DMS79 treated with DMSO at 0.1 percent for 48 hours (cell line): ENCODE results near the gene MEF2A.

ENCODE experiments used
- DNase-seq: peaks from one replicate; lab custom pipeline; 2025; lab: John Stamatoyannopoulos, UW

The MEF2A gene

DNA sequence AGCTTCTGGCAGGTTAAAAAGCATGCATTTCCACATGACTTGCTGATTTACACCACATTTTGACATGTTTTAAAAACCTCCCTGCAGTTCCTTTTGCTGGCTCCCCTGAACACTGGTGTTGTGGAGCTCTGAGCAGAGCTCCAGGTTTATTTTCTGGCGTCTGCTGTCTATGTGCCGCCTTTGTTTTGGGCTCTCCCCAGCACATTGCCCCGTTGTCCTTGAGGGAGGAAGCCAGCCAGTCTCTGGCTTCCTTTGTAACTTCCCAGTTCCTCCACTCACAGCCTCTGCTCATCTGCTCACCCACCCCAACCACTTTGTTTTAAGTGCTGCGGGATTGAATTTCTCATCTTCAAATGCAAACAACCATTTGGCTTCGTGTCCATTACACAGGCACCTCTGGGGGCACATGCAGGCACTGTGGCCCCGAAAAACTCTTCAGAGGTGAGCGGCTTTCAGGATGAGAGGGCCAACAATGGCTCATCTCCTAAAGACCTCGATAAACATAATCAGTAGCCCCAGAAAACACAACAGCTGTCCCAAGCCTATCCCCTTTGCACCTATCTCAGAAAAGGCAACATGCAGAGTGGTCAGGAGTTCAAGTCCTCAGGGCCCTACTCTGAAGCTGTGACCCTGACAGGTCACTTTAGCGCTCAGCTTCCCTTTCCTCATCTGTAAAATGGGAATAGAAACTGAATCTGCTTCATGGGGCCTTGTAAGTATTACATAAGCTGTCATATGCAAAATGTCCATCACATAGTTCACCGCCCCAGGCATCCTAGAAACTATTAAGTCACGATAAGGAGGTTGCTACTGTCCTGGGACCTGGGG is 1.3 kb upstream of the MEF2A start:
- peak; percentile 46 for DNase-seq

DNA sequence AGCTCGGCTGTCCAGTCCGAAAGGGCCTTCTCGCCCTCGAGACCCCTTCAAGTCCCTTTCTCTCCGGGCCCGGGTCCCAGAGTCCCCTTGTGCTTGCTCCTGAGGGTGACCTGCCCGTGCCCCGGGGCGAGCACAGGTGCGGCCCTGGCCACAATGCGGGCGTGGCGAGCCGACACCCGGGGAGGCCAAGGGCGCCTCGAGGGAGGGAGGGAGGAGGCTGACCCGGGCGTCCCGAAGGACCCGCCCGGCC is 810 bp upstream of the MEF2A start:
- DNase-seq = peak; percentile 30

DNA sequence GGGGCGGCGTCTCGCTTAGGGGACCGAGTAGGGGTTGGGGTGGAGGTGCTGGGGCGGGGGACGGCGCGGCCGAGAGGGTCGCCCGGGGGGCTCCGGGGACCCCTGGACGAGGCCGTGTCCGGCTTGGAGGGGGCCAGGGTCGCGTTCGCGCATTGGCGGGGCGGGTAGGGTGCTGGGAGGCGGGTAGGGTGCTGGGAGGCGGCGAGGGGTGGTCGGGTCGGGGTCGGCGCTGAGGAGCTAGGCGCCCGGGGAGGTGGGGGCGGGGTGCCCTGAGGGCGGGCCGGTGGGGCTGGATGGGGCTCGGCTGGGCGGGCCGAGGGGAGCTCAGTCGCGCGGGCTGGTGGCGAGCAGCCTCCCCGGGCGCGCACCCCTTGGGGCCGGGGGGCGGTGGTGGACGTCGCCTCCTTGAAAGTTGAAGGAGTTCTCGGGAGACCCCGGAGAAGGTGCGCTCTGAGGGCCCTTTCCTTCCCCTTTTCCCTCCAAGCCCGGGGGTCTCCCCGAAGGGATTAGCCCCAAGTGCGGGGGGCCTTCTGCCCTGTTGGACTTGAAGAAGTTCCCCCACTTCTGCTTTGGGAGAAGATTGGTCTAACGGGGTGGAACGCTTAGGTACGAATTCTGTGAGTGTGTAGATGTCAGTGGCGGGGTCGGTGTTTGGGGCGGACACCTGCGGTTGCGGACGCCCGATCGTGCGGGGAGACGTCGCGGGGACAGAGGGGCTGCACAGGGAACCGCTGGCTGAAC is 543 bp downstream of the MEF2A start:
- no peak for DNase-seq

DNA sequence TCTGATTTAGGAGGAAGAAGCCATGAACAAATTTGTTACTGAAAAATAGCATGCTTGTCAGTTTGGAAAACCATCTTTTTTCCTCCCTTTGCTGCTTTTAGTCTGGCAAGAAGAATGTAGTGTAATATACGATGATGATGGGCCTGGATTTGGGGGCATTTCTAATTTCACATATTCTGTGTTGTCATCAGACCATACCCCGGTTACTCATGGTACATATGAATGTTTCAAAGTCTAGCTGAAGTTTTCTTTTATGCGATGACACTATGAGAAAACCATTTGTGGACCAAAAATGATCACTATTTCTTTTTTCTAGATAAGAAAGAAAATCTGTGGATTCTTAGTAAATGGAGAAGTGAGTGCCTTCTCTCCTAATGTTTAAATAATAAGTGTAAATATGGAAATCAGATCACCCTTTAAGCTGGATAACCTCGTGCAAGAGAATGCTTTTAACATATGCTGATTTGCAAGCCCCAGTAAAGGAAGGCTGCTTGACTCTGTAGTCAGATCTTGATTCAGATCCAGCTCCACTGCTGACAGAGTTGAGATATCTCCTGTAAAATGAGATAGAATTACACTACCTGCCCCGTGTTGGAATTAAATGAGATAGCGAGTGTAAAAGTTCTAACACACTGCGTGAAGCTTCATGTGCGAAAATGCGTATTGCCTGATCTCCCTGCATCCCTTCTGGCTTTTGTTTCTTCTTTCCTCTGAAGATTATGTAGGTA is 3.0 kb downstream of the MEF2A start:
- no peak for DNase-seq

DNA sequence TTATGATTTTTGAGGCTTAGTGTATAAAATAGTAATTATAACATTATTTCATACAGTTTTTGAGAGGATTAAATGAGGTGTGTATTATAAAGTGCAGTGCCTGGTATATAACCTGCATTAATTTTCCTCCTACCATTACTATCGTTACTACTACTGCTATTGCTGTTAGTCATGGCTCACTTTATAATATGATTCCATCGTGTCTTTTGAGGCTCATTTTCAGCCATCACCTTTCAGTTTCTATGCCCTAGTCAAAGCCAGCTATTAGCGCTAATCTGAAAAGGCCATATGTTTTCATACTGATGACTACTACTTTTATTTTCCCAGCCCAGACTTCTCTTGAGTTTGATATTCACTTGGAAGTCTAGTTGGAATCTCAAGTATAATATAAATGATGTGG is 5.5 kb downstream of the MEF2A start:
- no peak for DNase-seq

DNA sequence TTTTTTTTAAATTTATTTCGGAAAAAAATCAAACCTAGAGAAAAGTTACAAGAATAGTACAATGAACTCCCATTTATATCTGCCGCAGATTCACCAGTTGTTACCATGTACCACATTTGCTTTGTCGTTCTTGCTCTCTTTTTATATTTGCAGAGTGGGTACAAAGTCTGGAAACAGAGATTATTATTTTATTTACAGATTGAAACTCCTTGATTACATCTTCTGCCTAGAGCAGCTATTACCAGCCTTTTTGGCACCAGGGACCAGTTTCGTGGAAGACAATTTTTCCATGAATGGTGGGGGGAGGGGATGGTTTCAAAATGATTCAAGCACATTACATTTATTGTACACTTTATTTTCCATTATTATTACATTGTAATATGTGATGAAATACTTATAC is 8.3 kb downstream of the MEF2A start:
- DNase-seq = no peak

DNA sequence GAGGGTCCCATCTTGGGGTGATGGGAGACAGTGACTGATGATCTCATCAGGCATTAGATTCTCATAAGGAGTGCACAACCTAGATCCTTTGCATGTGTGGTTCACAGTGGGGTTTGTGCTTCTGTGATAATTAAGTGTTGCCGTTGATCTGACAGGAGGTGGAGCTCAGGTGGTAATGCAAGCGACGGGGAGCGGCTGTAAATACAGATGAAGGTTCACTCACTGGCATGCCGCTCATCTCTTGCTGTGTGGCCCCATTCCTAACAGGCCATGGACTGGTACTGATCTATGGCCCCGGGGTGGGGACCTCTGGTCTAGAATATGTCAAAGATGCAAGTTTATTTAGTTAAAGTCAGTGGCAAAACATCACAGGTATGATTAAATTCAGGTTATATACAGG is 8.7 kb downstream of the MEF2A start:
- no peak for DNase-seq

DNA sequence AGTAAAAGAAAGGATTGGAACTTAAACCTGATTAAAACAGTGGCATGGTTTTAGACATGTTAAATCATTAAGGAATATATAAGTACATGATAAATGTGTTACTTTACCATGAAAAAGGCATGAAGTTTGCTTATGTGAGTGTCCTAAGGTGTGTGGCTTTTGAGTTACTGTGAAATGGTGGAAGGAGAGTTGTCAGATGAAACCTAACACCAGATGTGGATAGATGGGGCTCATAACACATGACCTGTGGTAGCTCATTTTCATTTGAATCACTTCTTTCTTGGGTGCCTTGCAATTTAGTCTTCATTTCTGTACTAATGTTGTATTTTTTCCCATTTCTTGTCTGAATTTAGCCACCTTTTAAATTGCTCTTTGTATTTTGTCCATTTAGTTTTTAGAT is 13.0 kb downstream of the MEF2A start:
- DNase-seq = no peak

DNA sequence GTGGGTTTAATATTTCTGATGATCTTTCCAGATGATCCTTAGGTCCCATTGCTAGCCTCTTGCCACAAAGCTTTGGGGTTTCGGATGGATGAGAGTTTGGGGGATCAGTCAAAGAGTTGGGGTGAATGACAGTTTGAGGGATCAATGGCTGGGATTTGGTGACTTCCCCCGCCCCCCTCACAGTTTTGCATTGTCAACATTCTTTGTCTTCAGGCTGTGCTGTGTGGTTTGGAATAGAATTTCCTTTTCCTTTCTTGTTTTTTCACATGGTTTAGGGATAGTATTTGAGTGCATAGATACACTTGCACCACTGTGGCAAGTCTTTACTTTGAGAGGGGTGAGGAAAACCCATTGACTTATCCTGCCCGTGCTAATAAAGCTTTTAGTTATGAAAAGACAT is 14.3 kb downstream of the MEF2A start:
- DNase-seq = no peak

DNA sequence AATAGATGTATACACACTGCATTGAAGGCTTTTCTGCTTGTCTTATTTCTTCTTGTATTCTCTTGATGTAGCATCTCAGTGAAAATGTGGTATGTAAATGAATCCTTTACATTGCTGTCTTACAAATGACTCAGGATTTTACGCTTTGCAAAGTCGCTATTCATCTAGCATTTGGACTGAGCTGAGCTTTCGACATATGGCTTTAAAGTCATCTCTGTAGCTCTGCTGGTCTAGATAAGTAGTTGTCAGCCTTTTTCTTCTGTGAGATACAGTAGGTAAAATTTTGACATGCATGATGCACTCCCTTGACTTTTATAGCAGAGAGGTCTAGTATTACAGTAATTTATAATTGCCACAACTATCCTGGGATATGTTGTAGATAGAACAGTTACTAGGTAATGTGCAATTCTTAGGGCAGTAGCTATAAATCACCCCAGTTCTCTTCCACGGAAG is 16.8 kb downstream of the MEF2A start:
- no peak for DNase-seq

DNA sequence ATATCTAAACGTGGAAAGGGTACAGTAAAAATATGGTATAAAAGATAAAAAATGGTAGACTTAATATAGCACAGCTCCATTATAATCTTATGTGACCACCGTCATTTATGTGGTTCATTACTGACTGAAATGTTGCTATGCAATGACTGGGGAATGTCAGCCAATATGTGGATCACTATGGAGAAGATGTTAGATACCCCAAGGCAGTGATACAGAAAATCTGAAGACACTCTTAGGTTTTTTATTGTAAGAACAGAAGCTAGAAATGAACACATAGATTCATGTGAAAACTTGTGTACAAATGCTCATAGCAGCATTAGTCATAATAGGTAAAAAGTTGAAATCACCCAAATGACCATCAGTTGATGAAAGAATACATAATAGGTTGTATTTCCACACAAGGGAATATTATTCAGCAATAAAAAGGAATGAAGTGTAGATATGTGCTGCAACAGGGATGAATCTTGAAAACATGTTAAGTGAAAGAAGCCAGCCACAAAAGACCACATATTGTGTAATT is 18.4 kb downstream of the MEF2A start:
- DNase-seq = no peak

DNA sequence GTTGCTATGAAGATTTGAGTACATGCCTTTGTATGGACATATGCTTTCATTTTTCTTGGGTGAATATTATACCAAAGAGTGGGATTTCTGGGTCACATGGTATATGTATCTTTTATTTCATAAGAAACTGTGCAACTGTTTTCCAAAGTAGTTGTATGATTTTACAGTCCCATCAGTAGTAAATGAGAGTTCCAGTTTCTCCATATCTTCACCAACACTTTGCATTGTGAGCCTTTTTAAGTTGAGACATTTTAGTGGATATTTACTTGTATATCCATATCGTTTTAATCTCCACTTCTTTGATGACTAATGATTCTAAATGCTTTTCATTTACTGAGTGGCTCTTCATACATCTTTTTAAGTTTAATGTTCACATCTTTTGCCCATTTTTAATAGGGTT is 20.3 kb downstream of the MEF2A start:
- DNase-seq = no peak

DNA sequence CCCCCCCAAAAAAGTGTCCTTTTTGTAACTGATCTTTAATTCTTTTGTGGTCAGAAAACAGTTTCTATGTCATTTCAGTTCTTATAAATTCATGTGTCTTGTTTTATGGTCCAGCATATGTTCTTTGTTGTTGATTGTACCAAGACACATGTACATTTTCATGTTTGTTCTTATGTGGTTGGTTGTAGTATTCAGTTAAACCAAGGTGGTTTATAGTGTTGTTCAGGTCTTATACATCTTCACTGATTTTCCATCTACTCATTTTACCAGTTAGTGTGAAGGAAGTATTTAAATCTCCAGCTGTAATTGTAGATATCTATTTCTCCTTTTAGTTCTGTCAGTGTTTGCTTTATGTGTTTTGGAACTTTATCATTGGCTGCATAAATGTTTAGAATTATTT is 24.0 kb downstream of the MEF2A start:
- no peak for DNase-seq

DNA sequence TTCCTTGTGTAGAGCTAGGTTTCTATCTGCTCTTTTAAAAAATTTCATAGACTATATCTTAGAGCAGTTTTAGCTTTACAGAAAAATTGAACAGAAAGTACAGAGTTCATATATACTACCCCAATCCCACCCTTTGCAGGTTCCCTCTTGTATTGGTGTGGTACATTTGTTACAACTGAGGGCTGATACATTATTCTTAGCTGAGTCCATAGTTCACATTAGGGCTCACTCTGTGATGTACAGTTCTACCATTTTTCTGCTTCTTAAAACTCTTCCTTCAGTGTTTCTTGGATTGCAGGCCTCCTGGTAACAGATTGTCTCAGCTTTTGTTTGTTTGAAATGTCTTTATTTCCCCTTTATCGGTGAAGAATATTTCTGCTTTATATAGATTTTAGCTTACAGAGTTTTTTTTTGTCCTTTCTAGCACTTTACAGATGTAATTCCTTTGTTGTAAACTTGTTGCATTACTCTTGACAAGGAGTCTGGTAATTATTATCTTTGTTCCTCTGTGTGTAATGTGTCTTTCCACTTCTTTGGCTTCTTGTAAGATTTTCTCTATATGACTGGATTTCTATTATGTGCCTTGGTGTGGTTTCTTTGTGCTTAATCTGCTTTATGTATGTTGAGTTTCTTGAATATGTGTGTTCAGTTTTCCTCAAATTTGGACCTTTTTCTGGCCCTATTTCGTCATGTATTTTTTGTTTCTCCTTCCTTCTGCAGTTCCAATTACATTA is 25.3 kb downstream of the MEF2A start:
- DNase-seq = no peak

DNA sequence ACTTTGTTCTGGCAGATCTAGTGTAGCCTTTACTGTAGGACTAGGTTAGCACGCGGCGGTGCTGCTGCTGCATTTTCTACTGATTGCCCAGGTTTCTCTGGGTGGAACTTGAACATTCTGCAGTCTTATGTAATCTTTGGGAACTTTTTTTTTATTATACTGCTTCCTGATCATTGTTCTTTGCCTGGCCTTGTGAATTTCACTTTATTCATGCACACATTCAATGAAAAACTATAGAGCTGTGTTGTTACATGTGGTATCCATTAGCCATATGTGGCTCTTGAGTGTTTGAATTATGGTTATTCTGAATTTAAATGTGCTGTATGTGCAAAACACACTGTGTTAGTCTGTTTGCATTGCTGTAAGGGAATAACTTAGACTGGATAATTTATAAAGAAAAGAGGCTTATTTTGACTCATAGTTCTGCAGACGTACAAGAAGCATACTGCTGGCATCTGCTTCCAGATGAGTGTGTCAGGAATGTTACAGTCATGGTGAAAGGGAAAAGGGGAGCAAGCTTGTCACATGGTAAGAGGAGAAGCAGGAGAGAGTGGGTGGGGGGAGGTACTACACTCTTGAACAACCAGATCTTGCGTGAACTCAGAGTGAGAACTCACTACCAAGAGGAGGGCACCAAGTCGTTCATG is 26.5 kb downstream of the MEF2A start:
- no peak for DNase-seq

DNA sequence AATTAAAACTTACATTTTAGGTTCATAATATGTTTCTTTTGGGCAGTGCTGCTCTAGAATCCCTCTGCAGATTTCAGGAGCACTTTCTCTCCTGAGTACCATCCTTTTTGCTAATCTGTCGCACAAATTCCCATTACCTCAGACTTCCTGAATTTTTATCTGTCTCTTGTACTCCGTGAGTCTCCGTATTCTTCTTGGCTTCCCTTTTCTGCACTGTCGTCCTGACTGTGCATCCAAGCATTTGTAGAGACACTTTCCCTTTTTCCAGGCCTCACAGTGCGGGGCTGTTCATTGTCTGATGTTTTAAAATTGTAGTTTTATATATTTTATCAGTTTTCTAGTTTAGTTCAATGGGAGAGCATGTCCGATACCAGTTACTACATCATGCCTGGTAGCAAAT is 27.3 kb downstream of the MEF2A start:
- no peak for DNase-seq

DNA sequence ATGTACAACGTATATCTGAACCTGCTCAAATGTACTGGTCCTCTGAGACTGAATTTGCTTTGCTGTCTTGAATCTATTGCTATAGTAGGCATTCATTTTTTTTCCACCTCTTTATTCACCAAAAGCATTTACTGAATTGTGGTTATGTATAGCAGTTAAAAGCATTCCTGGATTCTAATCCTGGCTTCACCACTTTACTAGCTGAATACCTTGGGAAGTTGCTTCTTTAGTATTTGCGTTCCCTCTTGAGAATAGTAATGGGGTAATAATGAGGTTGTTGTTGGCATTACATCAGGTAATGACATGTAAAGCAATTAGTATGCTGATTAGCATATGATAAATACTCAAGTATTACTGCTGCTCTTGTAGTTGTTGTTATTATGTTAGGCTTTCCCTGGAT is 29.1 kb downstream of the MEF2A start:
- no peak for DNase-seq

DNA sequence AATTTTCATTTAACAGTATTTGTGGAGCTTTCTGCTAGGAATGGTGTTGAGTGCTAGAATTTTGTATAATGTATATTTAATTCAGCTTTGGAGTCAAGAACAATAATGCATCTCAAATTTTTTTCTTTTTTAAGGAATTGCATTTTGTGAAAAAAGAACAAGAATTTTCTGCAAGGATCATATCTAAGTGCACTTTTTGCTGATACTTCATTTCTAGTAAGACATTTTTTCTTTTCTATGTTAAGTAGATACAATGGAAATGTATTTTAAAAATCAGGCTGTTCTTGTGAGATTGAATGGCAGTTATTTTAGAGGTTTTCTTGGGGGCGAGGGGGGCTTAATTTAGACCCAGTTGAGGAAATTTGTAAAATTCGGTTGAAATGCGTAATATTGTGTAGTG is 32.5 kb downstream of the MEF2A start:
- no peak for DNase-seq

DNA sequence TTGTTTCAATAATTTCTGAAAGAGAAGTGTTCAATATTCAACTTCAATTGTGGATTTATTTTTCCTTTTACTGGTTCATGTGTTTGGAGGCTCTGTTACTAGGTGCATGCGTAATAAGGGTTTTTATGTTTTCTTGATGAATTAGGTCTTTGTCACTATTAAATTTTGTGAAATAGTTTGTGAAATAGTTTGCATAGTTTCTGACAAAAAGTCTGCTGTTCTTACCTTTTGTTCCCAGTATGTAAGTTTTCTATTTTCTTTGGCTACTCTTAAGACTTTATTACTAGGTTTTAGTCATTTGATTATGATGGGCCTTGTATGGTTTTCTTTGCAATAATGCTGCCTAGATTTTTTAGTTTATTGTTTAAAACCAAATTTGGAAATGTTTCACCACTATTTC is 38.0 kb downstream of the MEF2A start:
- no peak for DNase-seq

DNA sequence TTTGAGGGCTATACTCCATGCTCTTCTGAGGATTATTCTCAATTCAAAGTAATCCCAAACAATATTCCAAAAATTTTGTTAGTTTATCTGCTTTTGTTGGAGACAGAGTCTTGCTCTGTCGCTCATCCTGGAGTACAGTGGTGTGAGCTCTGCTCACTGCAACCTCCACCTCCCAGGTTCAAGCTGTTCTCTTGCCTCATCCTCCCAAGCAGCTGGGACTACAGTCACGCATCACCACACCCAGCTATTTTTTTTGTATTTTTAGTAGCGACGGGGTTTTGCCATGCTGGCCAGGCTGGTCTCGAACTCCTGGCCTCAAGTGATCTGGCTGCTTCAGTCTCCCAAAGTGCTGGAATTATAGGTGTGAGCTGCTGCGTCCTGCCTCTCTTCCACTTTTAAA is 39.1 kb downstream of the MEF2A start:
- DNase-seq = no peak

DNA sequence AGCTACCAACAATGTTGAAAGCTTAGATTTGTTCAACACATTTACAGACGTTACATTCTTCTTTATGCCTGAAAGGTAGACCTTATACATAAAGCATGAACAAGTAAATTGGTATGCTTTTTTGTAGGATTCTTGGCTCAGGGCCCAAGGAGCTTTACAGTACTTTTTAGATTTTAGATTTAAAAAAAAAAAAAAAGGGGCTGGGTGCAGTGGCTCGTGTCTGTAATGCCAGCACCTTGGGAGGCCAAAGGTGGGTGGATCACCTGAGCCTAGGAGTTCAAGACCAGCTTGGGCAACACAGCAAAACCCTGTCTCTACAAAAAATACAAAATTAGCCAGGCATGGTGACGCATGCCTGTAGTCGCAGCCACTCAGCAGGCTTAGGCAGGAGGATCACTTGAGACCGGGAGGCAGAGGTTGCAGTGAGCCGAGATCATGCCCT is 39.7 kb downstream of the MEF2A start:
- no peak for DNase-seq

DNA sequence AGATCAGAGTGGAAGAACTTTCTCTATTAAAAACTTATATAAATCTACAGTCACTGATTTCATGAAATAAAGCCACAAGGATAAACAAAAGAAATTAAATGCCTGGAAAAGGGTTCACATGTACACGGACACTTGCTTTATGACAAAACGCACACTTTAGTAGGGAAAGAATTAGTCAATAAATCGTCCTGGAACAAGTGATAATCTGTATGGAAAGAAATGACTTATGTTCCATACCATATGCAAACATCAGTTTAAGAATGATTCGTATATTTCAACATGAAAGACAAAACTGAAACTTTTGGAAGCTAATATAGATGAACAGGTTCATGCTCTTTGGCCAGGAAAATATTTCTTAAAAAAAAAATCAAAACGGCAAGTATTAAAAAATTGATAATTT is 40.2 kb downstream of the MEF2A start:
- no peak for DNase-seq
